ENCODE measurements around the gene BAG2.

The BAG2 gene

GRCh38 chr6:57201718-57202117 is 29.6 kb downstream of the BAG2 start:
- in situ Hi-C loops (cut with MboI; ENCODE audit: low pct_unique_long_range_greater_than_20kb, low sequenced_read_pairs, unreplicated experiment) = no loop called here
- DNase-seq (ENCODE audit: low spot score) = no peak
- TF ChIP-seq, protein P1, sequence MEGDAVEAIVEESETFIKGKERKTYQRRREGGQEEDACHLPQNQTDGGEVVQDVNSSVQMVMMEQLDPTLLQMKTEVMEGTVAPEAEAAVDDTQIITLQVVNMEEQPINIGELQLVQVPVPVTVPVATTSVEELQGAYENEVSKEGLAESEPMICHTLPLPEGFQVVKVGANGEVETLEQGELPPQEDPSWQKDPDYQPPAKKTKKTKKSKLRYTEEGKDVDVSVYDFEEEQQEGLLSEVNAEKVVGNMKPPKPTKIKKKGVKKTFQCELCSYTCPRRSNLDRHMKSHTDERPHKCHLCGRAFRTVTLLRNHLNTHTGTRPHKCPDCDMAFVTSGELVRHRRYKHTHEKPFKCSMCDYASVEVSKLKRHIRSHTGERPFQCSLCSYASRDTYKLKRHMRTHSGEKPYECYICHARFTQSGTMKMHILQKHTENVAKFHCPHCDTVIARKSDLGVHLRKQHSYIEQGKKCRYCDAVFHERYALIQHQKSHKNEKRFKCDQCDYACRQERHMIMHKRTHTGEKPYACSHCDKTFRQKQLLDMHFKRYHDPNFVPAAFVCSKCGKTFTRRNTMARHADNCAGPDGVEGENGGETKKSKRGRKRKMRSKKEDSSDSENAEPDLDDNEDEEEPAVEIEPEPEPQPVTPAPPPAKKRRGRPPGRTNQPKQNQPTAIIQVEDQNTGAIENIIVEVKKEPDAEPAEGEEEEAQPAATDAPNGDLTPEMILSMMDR (IDR thresholded peaks at IDR 0.05; ENCODE audit: extremely low read depth, insufficient read depth, missing control alignments) = no peak

- DNase-seq (ENCODE audit: low spot score) = no peak
- TF ChIP-seq, protein P1 (IDR thresholded peaks at IDR 0.05; ENCODE audit: extremely low read depth, insufficient read depth, missing control alignments) = no peak
- in situ Hi-C loops (cut with MboI; ENCODE audit: low pct_unique_long_range_greater_than_20kb, low sequenced_read_pairs, unreplicated experiment) = no loop called here
These were observed 33.6 kb downstream of the BAG2 start for GRCh38 chr6:57205550-57206328.

GRCh38 chr6:57207141-57207540 is 35.0 kb downstream of the BAG2 start:
- DNase-seq (ENCODE audit: low spot score) = no peak
- in situ Hi-C loops (cut with MboI; ENCODE audit: low pct_unique_long_range_greater_than_20kb, low sequenced_read_pairs, unreplicated experiment) = no loop called here
- TF ChIP-seq, protein P1 (IDR thresholded peaks at IDR 0.05; ENCODE audit: extremely low read depth, insufficient read depth, missing control alignments) = no peak

DNA sequence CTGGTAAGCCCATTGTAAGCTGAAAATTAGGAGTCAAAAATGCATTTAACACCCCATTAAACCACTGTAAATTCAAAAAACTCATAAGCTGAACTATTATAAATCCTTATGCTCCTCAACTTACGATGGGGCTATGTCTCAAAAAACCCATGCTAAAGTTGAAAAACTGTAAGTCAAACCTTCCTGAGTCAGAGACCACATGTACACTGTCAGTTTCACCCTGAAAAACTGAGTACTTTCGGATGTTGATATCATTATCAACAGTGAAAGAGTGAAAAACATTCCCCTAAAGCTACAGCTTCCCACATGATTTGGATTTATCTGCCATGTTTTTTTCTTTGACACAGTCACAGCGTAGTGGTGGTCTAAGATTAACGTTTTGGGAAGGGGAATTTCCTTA is 35.7 kb downstream of the BAG2 start:
- TF ChIP-seq, protein P1 (IDR thresholded peaks at IDR 0.05; ENCODE audit: extremely low read depth, insufficient read depth, missing control alignments) = no peak
- no peak for DNase-seq (ENCODE audit: low spot score)
- in situ Hi-C loops (cut with MboI; ENCODE audit: low pct_unique_long_range_greater_than_20kb, low sequenced_read_pairs, unreplicated experiment) = no loop called here

- in situ Hi-C loops (cut with MboI; ENCODE audit: low pct_unique_long_range_greater_than_20kb, low sequenced_read_pairs, unreplicated experiment) = no loop called here
- DNase-seq (ENCODE audit: low spot score) = no peak
- TF ChIP-seq, protein P1 (IDR thresholded peaks at IDR 0.05; ENCODE audit: extremely low read depth, insufficient read depth, missing control alignments) = no peak
These were observed 36.9 kb downstream of the BAG2 start for GRCh38 chr6:57209030-57209429.

GRCh38 chr6:57210060-57210459 is 37.9 kb downstream of the BAG2 start:
- in situ Hi-C loops (cut with MboI; ENCODE audit: low pct_unique_long_range_greater_than_20kb, low sequenced_read_pairs, unreplicated experiment) = no loop called here
- TF ChIP-seq, protein P1 (IDR thresholded peaks at IDR 0.05; ENCODE audit: extremely low read depth, insufficient read depth, missing control alignments) = no peak

More at GRCh38 chr6:57210060-57210459, 37.9 kb downstream of the BAG2 start:
- no peak for DNase-seq (ENCODE audit: low spot score)

Measured in GM13977 (cell line).